Midbrain (tissue), 1 donor: ENCODE results near the gene STARD13.

Experiments
- DNase-seq: peaks from one replicate; lab custom pipeline; 2025; lab: John Stamatoyannopoulos, UW

STARD13 gene

DNA sequence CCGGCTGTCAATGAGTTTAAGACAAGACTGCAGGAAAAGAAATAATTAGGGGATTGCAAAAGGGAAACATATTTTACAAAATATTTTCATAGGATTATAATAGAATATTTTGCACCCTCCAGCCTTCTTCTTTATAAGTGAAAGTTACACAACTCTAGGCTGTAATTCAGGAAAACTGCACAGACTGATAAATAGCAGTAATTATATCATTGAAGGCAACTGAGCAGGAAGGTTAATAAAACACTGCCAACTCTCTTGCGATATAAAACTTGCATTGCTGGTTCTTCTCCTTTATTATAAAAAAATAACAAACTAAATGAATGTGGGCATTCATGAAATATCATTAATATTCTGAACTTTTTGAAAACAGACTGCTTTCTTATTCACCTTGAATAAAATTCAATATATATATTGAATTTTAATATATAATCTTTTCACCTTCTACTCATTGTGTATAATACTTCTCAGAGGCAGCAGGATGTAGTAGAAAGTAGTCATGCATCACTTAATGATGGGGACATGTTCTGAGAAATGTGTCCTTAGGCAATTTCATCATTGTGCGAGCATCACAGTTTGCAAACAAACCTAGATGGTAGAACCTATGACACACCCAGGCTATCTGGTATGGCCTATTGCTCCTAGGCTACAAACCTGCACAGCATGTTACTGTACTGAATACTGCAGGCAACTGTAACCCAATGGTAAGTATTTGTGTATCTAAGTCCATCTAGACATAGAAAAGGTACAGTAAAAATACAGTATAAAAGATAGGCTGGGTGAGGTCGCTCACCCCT lies 24.9 kb upstream of the STARD13 start:
- no peak for DNase-seq

DNA sequence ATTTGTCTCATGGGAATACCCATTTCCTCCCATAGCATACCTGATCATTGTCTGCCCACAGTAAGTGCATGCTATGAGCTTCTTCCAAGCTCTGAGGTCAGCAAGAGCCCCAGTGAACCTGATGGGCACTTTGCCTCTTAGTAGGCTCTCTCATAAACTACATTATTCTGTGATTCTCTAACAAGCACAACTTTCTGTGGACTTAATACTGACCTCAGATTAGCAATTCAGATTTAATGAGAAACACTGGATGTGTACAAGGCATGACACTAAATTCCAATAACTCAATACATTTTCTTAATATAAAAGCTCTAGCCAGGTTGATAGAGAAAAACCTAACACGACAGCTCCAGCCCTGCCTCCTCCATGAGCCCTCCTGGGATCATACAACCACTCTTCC lies 23.3 kb upstream of the STARD13 start:
- DNase-seq = no peak

DNA sequence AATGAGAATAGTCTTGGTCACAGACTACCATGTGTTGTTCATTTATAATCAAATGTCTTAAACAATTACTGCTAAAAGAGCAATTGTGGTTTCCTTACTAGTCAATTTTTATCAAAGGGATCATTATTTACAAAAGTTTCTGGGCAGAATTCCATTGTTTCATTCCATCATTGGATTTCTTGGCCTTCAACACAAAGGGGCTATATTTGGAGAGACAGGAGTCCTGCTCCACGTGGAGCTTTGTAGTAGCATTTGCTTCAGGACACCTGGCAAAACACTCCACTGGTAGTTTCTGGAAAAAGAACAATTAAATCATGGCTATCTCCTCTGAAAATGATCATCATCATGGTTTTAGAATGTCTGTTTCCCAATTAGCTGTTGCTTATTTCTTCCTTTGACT lies 22.3 kb upstream of the STARD13 start:
- peak; percentile 17 for DNase-seq

DNA sequence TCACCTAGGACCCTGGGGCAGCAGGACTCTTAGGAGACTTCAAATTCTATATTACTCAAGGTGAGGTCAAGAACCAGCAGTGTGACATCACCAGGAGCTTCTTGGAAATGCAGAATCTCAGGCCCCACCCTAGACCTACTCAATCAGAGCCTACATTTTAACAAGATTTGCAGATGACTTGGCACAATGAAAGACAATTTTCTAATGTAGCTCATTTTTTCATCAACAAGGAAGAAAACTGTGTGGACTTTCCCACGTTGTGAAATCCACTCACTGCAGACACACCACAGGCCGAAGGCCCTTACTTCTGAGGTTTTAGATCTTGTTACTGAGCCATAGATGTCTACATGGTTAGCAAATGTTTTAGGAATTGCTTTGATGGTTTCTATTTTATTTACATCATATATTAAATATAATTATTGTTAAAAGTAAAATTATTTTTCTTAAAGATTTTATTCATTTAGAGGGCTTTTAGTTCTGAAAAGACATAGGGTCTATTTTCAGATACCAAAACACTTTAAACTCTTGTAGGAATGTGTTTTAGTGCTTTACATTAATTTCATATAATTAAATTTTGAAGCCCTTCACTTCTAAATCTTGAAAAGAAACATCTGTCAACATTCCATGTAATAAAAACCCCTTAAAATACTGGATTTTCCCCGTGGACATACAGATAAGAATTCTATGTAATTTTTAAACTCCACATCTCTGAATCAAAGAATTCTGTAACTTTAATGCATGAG lies 18.5 kb upstream of the STARD13 start:
- no peak for DNase-seq

DNA sequence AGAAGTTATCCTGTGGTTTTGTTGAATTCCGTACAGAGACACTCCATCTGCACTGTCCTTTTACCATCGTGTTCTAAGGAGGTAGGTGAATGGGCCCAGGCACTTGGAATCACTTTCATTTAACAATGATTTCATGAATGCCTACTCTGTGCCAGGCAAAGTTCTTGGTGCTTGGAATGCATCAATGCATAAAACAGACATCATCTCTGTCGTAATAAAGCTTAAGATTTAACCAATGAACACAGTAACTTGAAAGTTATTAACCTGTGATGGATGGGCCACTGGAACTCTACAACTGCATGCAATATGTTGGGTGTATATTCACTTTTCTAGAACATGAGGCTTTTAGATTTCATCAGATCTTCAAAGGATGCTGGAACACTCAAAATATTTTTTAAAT lies 14.1 kb upstream of the STARD13 start:
- no peak for DNase-seq

DNA sequence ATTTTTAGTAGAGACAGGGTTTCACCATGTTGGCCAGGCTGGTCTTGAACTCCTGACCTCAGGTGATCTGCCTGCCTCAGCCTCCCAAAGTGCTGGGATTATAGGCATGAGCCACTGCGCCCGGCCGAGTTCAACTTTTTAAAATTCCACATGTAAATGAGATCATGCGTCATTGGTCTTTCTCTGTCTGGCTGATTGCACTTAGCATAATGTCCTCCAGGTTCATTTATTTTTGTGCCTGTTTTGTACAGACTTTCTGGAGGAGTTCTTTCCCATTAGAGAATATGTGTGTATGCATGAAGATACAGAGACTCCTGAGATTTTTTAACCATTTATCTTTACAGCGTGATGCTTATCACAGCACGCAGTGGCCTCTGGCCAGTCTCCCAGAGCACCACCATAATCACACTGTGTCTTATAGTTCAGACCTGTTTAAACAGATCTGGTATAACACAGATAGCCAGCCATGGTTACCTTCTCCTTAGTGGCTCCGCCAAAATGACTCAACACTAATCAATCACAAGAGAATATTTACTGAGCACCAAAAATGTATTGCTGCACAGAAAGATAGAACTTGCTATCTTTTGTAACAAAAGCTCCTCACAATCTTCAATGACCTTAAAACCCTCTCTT lies 11.4 kb upstream of the STARD13 start:
- no peak for DNase-seq

DNA sequence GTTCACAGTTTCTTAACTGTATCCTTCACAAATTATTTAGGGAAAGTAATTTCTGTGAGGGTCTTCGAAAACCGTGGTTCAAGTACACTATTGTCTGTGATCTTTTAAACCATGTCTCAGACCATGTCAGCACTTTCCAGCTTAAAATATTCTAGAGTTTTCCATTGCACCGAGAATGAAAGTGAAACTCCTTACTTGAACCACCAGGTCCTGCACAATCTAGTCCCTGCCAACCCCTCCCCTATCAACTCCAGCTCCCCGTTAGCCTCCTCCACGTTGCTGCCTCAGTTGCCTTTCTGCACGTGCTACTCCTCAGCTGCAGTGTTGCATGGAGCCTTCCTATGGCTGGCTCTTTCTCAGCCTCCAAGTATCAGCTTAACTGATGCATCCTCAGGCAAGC lies 7.2 kb upstream of the STARD13 start:
- DNase-seq = no peak

DNA sequence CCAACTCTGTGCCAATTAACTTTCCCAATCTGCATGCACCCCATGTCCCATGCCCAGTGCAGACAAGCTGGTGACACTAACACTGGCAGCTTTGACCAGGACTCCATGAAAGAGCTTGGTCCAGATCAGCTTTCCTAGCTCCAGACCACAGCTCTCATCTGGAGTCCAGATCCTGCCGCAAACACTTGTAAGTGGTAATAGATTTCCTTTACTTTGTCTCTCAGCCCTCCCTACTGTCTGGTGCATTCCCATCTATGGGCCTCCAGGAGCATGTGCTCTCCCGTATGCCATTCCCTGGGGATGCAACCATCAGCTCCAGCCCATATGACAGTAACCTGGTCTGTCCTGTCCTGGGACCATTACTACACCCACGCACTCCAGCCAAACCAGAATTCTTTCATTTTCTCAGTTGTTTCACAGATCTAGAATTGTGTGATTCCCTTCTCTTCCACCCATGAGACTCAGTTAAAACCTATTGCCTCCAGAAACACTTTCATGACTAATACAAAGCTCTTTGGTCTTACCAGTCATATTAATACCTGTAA lies 4.9 kb upstream of the STARD13 start:
- no peak for DNase-seq

DNA sequence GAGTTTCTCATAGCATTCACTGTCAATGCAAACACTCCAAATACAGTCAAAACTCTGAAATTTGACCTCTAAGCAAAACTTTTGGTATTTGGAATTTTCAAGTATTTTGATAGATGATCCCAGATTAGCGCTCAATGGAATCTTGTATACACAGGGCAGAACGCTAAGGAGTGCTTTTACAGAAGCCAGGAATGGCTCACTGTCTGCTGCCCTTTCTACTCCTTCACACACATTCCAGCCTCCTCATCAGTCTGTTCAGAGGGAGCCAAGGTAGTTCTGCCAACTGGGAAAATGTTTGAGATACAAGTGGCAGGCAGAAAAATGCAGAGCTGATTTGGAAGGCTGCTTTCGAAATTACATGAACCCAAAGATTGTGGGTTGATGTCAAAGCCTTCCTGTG lies 4.4 kb upstream of the STARD13 start:
- DNase-seq = no peak

DNA sequence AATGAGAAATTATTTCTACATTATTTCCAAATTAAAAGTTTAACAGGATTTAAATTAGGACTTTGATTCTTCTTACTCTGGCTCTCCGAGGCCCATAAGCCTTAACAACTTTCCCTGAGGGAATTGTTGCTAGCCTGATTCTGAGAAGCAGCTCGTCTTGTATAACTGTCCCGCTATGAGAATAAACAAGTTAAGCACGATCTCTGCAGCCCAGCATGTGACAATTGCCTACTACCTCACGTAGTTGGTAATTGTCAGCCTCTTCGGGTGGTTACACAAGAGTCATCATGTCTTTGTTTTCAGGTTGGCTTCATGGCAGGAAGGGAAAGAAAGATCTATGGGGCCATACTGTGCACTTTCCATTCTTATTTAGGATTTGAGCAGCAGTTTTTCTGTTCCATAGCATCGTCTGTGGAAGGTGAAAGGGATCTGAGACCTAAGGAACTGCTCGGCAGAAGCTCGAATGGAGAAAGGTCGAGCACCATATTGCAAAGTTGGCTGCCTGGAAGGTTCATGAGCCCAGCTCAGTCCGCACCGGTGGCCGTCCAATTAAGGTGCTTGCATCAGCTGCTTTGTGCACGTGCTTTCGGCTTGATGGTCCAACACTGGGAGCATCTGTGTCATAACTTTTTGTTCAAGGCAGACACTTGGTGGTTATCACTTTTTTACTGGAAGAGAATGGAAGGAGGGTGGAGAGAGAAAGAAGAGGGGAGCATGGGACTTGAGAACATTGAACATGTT lies 1.8 kb upstream of the STARD13 start:
- no peak for DNase-seq

DNA sequence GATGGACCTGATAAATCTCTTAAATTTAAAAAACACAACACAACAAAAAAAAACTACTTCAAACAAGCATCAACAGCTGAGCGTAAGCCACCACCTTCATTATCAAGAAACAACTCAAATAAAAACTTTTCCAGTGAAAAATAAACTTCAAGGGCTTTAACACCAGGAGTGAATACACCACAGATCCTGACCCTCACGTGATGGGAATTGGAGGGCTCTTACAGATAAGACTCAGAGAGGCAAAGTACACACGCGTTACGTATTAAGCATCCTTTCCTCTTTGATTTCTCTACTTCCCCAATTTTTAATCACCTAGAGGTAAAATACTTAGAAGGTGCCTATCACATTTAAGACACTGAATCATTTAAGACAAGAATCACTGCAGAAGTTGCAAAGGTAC lies 573 bp upstream of the STARD13 start:
- DNase-seq = no peak

DNA sequence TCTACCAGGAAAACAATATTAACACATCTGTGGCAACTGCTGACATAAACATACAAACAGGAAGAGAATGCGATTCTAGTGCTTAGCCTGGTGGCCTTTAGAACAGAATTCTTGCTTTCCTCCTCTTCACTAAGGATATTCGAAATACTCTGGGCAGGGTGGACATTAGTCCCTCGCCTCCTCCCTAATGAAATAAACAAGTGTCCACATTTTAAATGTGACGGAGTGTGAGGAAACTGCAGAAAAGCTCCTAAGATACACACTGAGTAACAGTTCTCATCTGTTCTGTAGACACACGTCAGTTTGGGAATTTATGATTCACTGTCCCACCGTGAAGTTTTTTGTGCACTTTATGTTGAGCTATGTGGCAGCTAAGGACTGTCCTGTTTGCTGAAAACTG lies 639 bp downstream of the STARD13 start:
- peak; percentile 61 for DNase-seq

DNA sequence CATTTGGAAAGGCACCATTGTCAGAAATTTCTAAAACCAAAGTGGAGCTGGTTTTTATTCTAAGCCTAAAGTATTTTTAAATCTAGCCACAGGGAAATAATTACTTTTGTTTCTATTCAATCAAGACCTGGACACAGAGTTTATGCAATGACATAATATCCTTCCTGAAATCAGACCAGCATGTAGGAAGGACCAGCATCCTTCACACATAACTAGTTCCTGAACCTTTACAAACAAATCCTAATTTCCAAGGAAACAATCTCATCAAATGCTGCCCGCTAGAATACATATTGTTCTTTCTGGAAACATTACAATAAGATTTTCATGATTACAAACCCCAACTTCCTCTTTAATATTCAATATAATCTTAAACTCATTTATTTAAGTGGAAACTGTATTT lies 1.5 kb downstream of the STARD13 start:
- no peak for DNase-seq

DNA sequence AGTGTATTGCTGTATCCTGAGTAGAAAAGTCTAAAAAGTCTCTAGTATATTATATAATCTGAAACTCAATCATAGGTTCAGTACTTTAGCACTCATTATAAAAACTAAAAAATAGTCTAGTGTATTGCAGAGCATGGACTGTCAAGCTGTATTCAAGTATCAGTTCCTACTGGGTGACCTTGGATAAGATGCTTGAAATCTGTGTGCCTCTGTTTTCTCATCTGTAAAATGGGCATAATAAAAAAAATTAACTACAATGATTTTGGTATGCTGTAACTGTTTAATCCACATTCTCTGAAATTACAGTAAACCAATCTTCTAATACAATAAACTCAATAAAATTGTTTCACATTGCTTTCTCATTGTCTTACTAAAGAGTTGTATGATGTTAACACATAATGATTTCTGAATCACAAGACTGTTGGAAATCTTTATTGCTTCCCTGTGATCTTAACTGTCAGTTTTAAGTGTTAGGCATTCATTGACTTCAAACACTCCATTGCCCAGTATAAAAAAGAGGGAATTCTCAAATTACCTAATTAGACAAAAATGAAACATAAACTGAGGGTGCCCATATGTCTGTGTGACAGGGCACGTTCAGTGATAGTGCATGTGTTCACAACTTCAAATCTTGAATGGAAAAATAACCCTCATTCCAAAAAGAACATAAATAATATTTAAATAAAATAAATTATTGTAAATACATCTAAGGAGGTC lies 2.2 kb downstream of the STARD13 start:
- no peak for DNase-seq

DNA sequence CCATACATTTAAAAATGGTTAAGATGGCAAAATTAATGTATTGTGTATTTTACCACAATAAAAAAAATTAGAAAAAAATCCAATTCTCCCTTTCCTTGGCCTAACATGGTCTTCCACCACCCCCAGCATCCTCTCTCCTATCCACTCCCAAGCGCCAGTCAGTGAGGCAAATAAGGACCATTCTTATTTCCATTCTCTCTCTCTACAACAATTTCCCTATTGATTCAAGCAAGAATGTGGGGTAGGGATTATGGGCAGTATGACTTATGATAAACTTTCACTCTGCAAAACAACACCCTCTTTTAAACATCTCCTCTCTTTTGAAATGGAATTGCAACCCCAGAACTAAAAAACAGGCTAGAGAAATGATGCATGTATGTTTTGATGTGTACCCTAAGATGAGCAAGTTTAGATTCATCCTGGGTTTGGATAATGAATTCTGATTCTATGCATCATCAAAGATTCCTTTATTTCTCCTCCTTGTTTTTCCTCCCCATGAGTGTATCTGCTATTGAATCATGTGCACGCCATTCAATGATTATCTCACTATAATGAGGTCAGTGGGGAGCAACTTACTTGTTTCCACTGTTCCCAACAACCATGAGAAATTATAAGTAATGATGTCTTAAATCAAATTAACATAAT lies 3.5 kb downstream of the STARD13 start:
- DNase-seq = peak; percentile 60

DNA sequence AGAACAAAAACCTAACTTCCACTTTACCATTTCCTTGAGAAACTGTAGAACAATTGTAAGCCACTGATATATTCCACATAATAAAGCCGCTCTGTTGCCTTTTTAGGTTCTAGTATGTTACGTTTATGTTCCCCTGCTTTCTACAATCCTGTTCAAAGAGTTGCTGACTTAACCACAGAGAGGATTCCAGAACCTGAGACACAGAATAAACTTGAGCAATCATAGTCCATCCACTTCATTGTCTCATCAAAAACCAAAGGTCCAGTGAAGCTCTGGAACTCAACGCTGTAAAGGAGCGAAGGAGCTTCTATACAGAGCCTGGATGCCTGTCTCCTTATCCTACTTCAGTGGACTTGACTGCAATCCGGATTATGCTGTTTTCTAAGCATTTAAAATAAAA lies 4.6 kb downstream of the STARD13 start:
- no peak for DNase-seq

DNA sequence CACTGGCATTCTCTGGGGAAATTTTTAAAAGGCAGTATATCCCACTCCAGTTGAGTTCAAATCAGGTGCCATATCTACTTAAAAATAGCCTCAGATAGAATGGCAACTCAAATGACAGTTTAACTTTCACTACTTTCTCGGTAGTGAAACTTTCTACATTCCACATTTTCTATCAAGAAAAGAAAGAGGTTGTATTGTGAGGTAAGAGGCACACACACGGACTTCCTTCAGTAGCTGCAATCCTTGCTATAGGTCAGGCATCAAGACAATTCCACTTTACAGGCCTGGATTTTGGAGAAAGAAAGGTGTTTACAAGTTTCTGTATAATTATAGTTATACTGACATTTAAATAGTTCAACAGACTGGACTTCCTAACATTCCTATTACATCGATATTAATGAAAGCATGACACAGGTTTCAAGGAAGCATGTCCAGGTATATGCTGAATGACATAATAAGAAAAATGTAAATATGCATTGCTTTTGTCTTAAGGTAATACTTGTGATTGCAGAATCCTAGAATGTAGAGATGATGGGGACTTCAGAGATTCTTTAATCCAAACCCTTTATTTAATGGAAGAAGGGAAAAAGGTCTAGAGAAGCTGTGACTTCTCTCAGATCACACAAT lies 5.2 kb downstream of the STARD13 start:
- no peak for DNase-seq

DNA sequence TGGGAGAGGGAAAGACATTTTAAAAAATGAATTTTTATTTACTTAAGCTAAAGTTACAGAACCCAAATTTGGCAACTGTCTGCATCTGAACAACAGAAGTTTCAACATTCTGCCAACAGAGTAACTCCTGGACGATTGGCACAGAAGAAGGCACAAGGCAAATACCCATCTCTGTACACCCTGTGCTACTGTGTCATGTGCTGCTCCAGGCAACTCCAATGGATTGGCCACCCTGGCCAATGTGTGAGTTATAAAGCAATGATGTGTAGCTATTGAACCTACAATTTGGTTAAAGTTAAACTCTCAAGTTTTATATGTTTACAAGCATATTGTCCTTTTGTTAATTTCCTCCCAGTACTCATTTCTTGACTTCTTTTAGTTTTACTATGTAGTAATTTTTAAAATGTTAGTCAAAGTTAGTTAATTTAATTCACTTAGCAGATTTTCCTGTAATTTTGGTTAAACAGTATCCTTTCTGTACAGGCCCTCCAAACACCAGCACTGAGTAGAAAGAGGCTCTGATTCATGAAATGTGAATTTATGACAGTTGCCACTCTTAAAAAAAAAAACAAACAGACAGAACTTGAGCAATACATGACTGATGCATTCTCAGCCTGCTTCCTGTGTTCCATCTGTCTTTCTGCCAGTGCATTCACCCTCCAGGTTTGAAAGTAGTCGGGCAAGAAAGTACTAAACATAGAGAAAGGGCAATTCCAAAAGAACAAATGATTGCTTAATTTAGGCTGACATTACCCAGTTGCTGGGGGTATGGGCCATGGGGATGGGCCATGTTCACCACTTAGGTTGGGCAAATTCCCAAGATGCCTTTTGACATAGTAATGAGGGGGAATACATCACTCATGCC lies 5.9 kb downstream of the STARD13 start:
- no peak for DNase-seq

DNA sequence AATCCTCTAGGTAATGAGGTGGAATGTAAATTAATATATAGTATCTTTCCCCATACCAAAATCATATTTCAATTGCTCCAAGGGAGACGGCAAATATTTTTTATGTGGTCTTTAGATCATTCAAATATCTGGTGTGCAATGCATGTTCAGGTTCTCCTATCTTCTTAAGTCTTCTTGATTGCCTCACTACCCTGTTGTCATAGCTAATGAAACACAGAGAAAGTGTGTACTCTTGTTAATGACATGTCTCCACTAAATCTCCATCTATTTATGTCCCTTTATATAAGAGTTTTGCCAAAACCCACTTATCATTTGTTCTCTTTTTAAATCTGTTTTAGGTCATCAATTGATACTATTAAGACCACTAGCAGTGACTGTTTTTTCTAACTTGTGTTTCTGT lies 6.6 kb downstream of the STARD13 start:
- no peak for DNase-seq

DNA sequence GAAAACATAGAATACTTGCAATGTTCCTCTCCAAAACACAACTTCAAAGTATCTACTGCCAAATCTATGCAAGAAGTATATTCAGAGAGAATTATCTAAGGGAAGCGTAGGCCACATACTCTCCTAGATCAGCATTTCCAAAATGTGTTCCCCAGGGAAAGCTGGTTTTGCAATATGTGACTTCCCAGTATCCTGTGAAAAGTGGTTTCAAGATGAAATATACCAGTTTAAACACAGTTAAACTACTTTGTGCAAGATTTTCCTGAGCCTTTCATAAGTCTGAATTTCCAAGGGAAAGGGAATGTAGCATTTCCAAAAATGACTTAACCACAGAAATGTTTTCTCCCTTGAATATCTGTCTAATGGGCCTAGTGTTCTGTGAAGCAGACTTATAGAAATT lies 7.6 kb downstream of the STARD13 start:
- DNase-seq = no peak
